DND-41 (cell line): ENCODE measurements around the gene AGXT.

Experiments used
- ATAC-seq: fragments of 200-7000 bp; cut with Tn5 transposase; 3 replicates; pipeline ENCODE4 v1.9.1; 2021; ENCODE audit warnings: low read depth; ENCODE audit not compliant: insufficient read depth
- DNase-seq: peaks from one replicate; pipeline ENCODE4 v3.0.0-alpha.2; 2020
- H2AFZ ChIP-seq: 2 replicates; pipeline ENCODE4 v1.6.0; 2012; ENCODE audit warnings: low read depth, low read length
- H3K27ac ChIP-seq: 2 replicates; pipeline ENCODE4 v1.5.1; 2012; ENCODE audit warnings: low read length, inconsistent platforms
- H3K27me3 ChIP-seq: fragments of 200-600 bp; sonication (generic); 2 replicates; pipeline ENCODE4 v1.6.0; 2012; ENCODE audit warnings: low read length, mild to moderate bottlenecking, inconsistent platforms; ENCODE audit not compliant: insufficient read depth, poor library complexity
- H3K36me3 ChIP-seq: 2 replicates; pipeline ENCODE4 v1.5.1; 2012; ENCODE audit warnings: low read length, inconsistent platforms; ENCODE audit not compliant: insufficient read depth
- H3K4me1 ChIP-seq: 2 replicates; pipeline ENCODE4 v1.5.1; 2012; ENCODE audit warnings: mild to moderate bottlenecking, low read length; ENCODE audit not compliant: insufficient read depth
- H3K4me2 ChIP-seq: 2 replicates; pipeline ENCODE4 v1.6.0; 2012; ENCODE audit warnings: mild to moderate bottlenecking, moderate library complexity, low read length, inconsistent platforms; ENCODE audit not compliant: insufficient read depth
- H3K4me3 ChIP-seq, 2 experiments: fragments of 200-600 bp in 1 of 2; shearing (Covaris generic) in 1 of 2; 2 replicates each; pipeline ENCODE4 v1.5.1; 2012 to 2016; ENCODE audit warnings: inconsistent platforms in 2 of 2, low read length in 2 of 2, mild to moderate bottlenecking in 2 of 2, low read depth in 1 of 2, moderate library complexity in 1 of 2
- H3K79me2 ChIP-seq: 2 replicates; pipeline ENCODE4 v1.6.0; 2012; ENCODE audit warnings: low read length, inconsistent platforms; ENCODE audit not compliant: insufficient read depth
- H3K9ac ChIP-seq: 2 replicates; pipeline ENCODE4 v1.6.0; 2012; ENCODE audit warnings: low read depth, mild to moderate bottlenecking, inconsistent platforms, low read length, moderate library complexity
- H3K9me3 ChIP-seq: 2 replicates; pipeline ENCODE4 v1.5.1; 2012; ENCODE audit warnings: low read length, moderate library complexity, mild to moderate bottlenecking, inconsistent platforms; ENCODE audit not compliant: insufficient read depth, severe bottlenecking
- H4K20me1 ChIP-seq: 2 replicates; pipeline ENCODE4 v1.6.0; 2012; ENCODE audit warnings: low read length; ENCODE audit not compliant: insufficient read depth
- EZH2 ChIP-seq: IDR thresholded peaks from 3 replicates; pipeline ENCODE4 v1.6.1; 2012; ENCODE audit warnings: borderline replicate concordance, low read depth, mild to moderate bottlenecking, moderate library complexity, low read length, inconsistent platforms; ENCODE audit not compliant: severe bottlenecking
- TF ChIP-seq, protein P1 (sequence below): IDR thresholded peaks from 2 replicates; pipeline ENCODE4 v1.5.1; 2012; ENCODE audit warnings: borderline replicate concordance, low read length, moderate library complexity, mild to moderate bottlenecking; ENCODE audit not compliant: poor library complexity, severe bottlenecking; ENCODE audit errors: extremely low read depth

Gene AGXT

DNA sequence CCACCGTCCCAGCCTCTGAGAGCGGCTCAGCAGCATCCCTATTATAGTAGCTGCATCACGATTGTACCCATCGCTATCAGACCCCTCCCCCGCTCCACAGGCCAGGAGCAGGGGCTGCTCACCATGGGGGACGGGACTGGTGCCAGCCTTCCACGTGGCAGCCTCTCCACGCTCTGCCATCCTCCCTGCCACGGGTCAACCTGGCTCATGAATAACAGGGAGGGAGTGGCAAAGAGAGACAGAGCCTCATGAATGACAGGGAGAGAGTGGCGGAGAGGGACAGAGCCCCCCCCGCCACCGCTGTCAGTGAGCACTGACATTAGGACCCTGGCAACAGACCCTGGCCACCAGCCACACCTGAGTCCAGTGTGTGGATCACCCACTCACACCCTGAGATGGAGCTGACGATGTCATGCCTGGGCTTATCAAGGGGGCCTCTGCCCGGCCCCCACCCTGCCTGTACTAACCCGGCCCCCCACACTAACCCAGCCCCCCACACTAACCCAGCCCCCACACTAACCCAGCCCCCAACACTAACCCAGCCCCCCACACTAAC lies 54.4 kb downstream of the AGXT start:
- DNase-seq, result no peak
- no peak overlapping the region for H3K4me3 ChIP-seq
- no peaks in the 10 kb centered on the region for H3K79me2 ChIP-seq
- no peak overlapping the region for H3K9ac ChIP-seq
- peaks cover 5% of the 10 kb centered on the region; the same call in 1 of the 2 replicates for H4K20me1 ChIP-seq
- no peak overlapping the region for H2AFZ ChIP-seq
- TF ChIP-seq, protein P1, sequence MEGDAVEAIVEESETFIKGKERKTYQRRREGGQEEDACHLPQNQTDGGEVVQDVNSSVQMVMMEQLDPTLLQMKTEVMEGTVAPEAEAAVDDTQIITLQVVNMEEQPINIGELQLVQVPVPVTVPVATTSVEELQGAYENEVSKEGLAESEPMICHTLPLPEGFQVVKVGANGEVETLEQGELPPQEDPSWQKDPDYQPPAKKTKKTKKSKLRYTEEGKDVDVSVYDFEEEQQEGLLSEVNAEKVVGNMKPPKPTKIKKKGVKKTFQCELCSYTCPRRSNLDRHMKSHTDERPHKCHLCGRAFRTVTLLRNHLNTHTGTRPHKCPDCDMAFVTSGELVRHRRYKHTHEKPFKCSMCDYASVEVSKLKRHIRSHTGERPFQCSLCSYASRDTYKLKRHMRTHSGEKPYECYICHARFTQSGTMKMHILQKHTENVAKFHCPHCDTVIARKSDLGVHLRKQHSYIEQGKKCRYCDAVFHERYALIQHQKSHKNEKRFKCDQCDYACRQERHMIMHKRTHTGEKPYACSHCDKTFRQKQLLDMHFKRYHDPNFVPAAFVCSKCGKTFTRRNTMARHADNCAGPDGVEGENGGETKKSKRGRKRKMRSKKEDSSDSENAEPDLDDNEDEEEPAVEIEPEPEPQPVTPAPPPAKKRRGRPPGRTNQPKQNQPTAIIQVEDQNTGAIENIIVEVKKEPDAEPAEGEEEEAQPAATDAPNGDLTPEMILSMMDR, result no peak
- no peak for TF ChIP-seq EZH2
- no peaks in the 10 kb centered on the region for H3K36me3 ChIP-seq
- H3K4me1 ChIP-seq, result no peaks in the 10 kb centered on the region
- H3K27ac ChIP-seq, result no peak overlapping the region
- H3K4me2 ChIP-seq, result no peak overlapping the region
- no peaks in the 10 kb centered on the region for H3K9me3 ChIP-seq
- H3K27me3 ChIP-seq, result no peaks in the 10 kb centered on the region
- no peak for ATAC-seq

DNA sequence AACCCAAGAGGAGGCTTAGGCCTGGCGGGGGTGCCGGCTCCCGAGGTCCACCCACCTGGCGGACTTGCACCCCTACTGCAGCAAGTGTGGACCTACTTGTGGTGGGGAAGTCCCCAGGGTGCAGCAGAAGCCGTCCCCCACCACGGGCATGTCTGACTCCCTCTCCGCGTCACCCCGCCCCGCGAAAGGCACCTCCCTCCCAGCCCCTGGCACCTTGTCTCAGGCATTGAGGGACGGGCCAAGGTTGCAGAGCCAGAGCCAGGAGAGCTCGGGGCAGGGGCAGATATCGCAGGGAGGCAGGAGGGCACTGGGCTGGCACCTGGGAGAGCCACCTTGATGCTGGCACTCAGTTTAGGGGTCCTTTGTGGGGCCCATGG lies 56.6 kb downstream of the AGXT start:
- H2AFZ ChIP-seq, result no peak overlapping the region
- no peak overlapping the region for H3K4me2 ChIP-seq
- no peaks in the 10 kb centered on the region for H3K27me3 ChIP-seq
- no peak overlapping the region for H3K4me3 ChIP-seq
- H3K79me2 ChIP-seq, result no peaks in the 10 kb centered on the region
- DNase-seq (no peak), ATAC-seq (no peak)
- no peak overlapping the region for H3K9ac ChIP-seq
- no peaks in the 10 kb centered on the region for H3K9me3 ChIP-seq
- no peak overlapping the region for H3K27ac ChIP-seq
- H3K36me3 ChIP-seq, result no peaks in the 10 kb centered on the region
- H3K4me1 ChIP-seq, result no peaks in the 10 kb centered on the region
- TF ChIP-seq, protein P1, result no peak
- peaks cover 16% of the 10 kb centered on the region; the same call in 1 of the 2 replicates for H4K20me1 ChIP-seq

DNA sequence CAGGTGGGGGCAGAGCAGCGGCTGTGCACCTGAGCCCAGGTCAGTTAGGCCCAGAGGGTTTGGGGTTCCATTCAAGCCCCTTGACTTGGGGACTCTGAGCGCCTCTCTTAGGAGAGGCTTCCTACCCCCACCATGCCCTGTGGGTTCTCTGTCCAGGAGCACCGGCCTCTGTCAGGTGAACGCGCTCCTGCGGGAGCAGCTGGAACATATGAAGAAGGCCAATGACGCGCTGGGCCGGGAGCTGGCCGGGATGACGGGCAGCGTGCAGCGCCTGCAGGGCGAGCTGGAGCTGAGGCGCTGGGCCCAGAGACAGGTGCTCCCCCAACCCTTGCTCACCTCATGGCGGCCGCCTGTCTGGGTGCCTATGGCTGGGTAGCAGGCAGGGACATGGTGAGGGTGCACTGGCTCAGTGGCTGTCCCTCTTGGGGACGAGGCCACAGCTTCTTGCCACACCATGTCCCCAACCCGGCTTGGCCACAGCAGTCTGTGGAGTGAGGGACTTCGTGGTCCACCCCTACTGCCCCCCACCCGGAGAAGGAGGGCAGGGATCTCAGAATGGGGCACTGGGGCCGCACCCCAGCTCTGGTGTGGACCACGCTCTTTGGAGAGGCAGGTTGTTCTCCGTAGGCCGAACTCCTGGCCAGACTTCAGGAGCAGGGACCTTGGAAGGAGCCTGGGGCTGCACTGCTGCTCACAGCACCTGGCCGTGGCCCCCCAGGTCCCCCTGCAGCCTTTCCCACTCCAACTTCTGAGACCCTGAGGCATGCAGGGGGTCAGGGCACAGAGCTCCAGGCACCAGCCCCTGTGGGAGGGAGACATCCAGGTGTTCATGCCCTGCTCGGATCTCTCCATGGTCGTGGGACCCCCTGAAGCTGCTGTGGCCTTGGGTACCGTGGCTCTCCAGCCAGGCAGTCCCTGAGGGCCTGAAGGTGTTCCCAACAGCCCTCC lies 57.2 kb downstream of the AGXT start:
- H3K36me3 ChIP-seq, result no peaks in the 10 kb centered on the region
- no peak overlapping the region for H3K27ac ChIP-seq
- H3K27me3 ChIP-seq, result no peaks in the 10 kb centered on the region
- H3K79me2 ChIP-seq, result no peaks in the 10 kb centered on the region
- DNase-seq (no peak), ATAC-seq (no peak; the same call in 2 of the 3 replicates)
- no peak overlapping the region for H2AFZ ChIP-seq
- no peak overlapping the region for H3K4me3 ChIP-seq
- no peaks in the 10 kb centered on the region for H3K4me1 ChIP-seq
- no peak overlapping the region for H3K4me2 ChIP-seq
- TF ChIP-seq, protein P1, result no peak
- no peak for TF ChIP-seq EZH2
- H3K9me3 ChIP-seq, result no peaks in the 10 kb centered on the region
- no peak overlapping the region for H3K9ac ChIP-seq
- H4K20me1 ChIP-seq, result peaks cover 16% of the 10 kb centered on the region; the same call in 1 of the 2 replicates
